ENCODE results near the gene OMP. TPM values are rescaled to one million over a fixed set of nuclear protein-coding genes. Genes with fewer than 3 reads are reported as not detected.
"Not testable (repeated sequence)": the region's sequence is repeated elsewhere in the genome, so short reads cannot be mapped to it uniquely, and the experiment has no call there.

Gene OMP
- total and polyA plus RNA-seq, 2 donors (not counting 3 experiments of a cell fraction or from before 2014, with no cell fraction given) = 0.80 TPM; not detected in 1

- Histone ChIP-seq H4K20me1 (replicated peaks; ENCODE audit: control insufficient read depth, extremely low read depth, insufficient read depth, low read length) (no peaks in the 10 kb centered on the region), H3K4me3 (replicated peaks in 1 of 3; ENCODE audit: insufficient read depth in 1 of 3, low read depth in 1 of 3, low read length in 3 of 3) (no peak overlapping the region), H3K4me1 (ENCODE audit: control insufficient read depth, extremely low read depth, insufficient read depth, low read length) (no peaks in the 10 kb centered on the region), H3K9me3 (replicated peaks; ENCODE audit: control insufficient read depth, insufficient read depth, low read length) (no peaks in the 10 kb centered on the region), H3K4me2 (ENCODE audit: insufficient read depth, low read length) (no peak overlapping the region), H2AFZ (ENCODE audit: low read depth, low read length) (no peak overlapping the region), H3K9me1 (replicated peaks; ENCODE audit: control insufficient read depth, extremely low read depth, insufficient read depth, low read length) (no peaks in the 10 kb centered on the region), H3K9ac (replicated peaks; ENCODE audit: extremely low read depth, insufficient read depth, low read length) (no peak overlapping the region), H3K79me2 (ENCODE audit: control insufficient read depth, insufficient read depth, low read length) (no peaks in the 10 kb centered on the region), H3K36me3 (ENCODE audit: control insufficient read depth in 2 of 2, extremely low read depth in 1 of 2, insufficient read depth in 2 of 2, low read length in 2 of 2) (peaks cover 0 to 3% of the 10 kb centered on the region in 2 experiments), H3K27me3 (ENCODE audit: control insufficient read depth in 2 of 2, insufficient read depth in 2 of 2, low read length in 2 of 2) (no peaks in the 10 kb centered on the region), H3K27ac (ENCODE audit: insufficient read depth, low read depth, low read length) (no peak overlapping the region)
- no peak for TF ChIP-seq POLR2AphosphoS5 (IDR thresholded peaks at IDR 0.05; ENCODE audit: insufficient read depth, low read depth, low read length)
- TF ChIP-seq JUN (IDR thresholded peaks at IDR 0.05; ENCODE audit: borderline replicate concordance, insufficient read depth, insufficient read length, low read depth) = no peak
- no peak for TF ChIP-seq MYC (IDR thresholded peaks at IDR 0.05; ENCODE audit: low read depth, low read length)
- TF ChIP-seq, protein P1, sequence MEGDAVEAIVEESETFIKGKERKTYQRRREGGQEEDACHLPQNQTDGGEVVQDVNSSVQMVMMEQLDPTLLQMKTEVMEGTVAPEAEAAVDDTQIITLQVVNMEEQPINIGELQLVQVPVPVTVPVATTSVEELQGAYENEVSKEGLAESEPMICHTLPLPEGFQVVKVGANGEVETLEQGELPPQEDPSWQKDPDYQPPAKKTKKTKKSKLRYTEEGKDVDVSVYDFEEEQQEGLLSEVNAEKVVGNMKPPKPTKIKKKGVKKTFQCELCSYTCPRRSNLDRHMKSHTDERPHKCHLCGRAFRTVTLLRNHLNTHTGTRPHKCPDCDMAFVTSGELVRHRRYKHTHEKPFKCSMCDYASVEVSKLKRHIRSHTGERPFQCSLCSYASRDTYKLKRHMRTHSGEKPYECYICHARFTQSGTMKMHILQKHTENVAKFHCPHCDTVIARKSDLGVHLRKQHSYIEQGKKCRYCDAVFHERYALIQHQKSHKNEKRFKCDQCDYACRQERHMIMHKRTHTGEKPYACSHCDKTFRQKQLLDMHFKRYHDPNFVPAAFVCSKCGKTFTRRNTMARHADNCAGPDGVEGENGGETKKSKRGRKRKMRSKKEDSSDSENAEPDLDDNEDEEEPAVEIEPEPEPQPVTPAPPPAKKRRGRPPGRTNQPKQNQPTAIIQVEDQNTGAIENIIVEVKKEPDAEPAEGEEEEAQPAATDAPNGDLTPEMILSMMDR (IDR thresholded peaks at IDR 0.05; ENCODE audit: extremely low read depth in 1 of 2, insufficient read depth in 1 of 2, low read depth in 1 of 2, low read length in 2 of 2) = no peak
- no peak for TF ChIP-seq GATA2 (IDR thresholded peaks at IDR 0.05; ENCODE audit: insufficient read depth, insufficient read length, low read depth, low read length)
- TF ChIP-seq, protein P2, sequence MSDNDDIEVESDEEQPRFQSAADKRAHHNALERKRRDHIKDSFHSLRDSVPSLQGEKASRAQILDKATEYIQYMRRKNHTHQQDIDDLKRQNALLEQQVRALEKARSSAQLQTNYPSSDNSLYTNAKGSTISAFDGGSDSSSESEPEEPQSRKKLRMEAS (IDR thresholded peaks at IDR 0.05; ENCODE audit: insufficient read depth, insufficient read length) = no peak
- no peak for TF ChIP-seq POLR2A (IDR thresholded peaks at IDR 0.05; ENCODE audit: low read depth, low read length)
- TF ChIP-seq FOS (IDR thresholded peaks at IDR 0.05; ENCODE audit: borderline replicate concordance, insufficient read depth, low read length) = no peak
- no peak for TF ChIP-seq EZH2 (IDR thresholded peaks at IDR 0.05; ENCODE audit: borderline replicate concordance, low read depth, low read length, severe bottlenecking)
- DNase-seq (ENCODE audit: low read depth, low spot score) (no peak), FAIRE-seq (no peak)
- intact Hi-C loops (cut with micrococcal nuclease) (no loop called here), dilution Hi-C loops (cut with MboI; ENCODE audit: extremely low pct_ligation_motif_present, low sequenced_read_pairs) (no loop called here)
- BruUV-seq (replicated peaks) = no TSS peak
- ChIA-PET POLR2A (no interaction called here), CTCF (interaction anchor here (1.4 to 2.8 kb wide), 4 partner anchors 9 to 177 kb away, joined by 3 to 15 read pairs (median 7); no protein-coding TSS in a partner anchor)
These were observed 6.0 kb upstream of the OMP start for GRCh38 chr11:77096591-77097019.

DNA sequence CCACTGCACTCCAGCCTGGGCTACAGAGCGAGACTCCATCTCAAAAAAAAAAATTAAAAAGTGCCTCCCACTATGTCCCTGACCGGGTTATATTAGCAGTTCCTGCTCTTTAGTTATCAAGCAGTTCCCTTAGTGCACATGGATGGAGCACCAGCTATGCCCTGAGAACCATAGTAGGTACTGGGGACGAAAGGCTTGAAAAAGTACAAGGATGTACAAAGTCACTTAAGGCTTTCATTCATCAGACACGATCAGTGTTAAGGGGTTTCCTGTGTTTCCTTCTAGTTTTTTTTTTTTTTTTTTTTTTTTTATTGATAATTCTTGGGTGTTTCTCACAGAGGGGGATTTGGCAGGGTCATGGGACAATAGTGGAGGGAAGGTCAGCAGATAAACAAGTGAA, 5.5 kb upstream of the OMP start:
- H3K27ac ChIP-seq (ENCODE audit: insufficient read depth, low read depth, low read length); BruUV-seq (replicated peaks); dilution Hi-C loops (cut with MboI; ENCODE audit: extremely low pct_ligation_motif_present, low sequenced_read_pairs); H3K27me3 ChIP-seq (ENCODE audit: control insufficient read depth in 2 of 2, insufficient read depth in 2 of 2, low read length in 2 of 2); intact Hi-C loops (cut with micrococcal nuclease); H3K36me3 ChIP-seq (ENCODE audit: control insufficient read depth in 2 of 2, extremely low read depth in 1 of 2, insufficient read depth in 2 of 2, low read length in 2 of 2); H3K9me3 ChIP-seq (replicated peaks; ENCODE audit: control insufficient read depth, insufficient read depth, low read length); H3K4me3 ChIP-seq (replicated peaks in 1 of 3; ENCODE audit: insufficient read depth in 1 of 3, low read depth in 1 of 3, low read length in 3 of 3); FAIRE-seq; POLR2A ChIA-PET; DNase-seq (ENCODE audit: low read depth, low spot score); H3K79me2 ChIP-seq (ENCODE audit: control insufficient read depth, insufficient read depth, low read length); H3K9me1 ChIP-seq (replicated peaks; ENCODE audit: control insufficient read depth, extremely low read depth, insufficient read depth, low read length); H2AFZ ChIP-seq (ENCODE audit: low read depth, low read length); H3K4me1 ChIP-seq (ENCODE audit: control insufficient read depth, extremely low read depth, insufficient read depth, low read length); H4K20me1 ChIP-seq (replicated peaks; ENCODE audit: control insufficient read depth, extremely low read depth, insufficient read depth, low read length); H3K4me2 ChIP-seq (ENCODE audit: insufficient read depth, low read length); H3K9ac ChIP-seq (replicated peaks; ENCODE audit: extremely low read depth, insufficient read depth, low read length): not testable (repeated sequence)
- CTCF ChIA-PET = interaction anchor here (1.8 to 2.8 kb wide), 2 partner anchors 34 to 49 kb away, joined by 7 to 15 read pairs; no protein-coding TSS in a partner anchor

Measured in endothelial cell of umbilical vein (primary cell).